A549 (cell line): ENCODE measurements around the gene COG5. TPM values are rescaled to one million over a fixed set of nuclear protein-coding genes. Genes with fewer than 3 reads are reported as not detected.

Experiments
- ATAC-seq, 2 experiments: fragments of 200-7000 bp in 1 of 2; fragments of >200 bp in 1 of 2; cut with Nextera tagmentation in 1 of 2; cut with Tn5 transposase in 1 of 2; 3 replicates each; pipeline versions ENCODE4 v1.8.0 to v1.9.1; 2018 to 2020; ENCODE audit warnings: mild to moderate bottlenecking in 1 of 2, moderate library complexity in 1 of 2
- CTCF ChIA-PET: fragments of 300-600 bp; sonication (Branson Sonifier 250); formaldehyde crosslinking; extraction: SDS; loops from one replicate; lab custom pipeline; 2021; ENCODE audit warnings: antibody characterized with exemption, inconsistent platforms; lab: Yijun Ruan, JAX
- POLR2A ChIA-PET: fragments of 350-600 bp; formaldehyde crosslinking; extraction: SDS; loops from one replicate; lab custom pipeline; 2021; ENCODE audit warnings: antibody characterized with exemption, inconsistent platforms; lab: Yijun Ruan, JAX
- DNase-seq, 2 experiments: peaks; one replicate each; pipeline versions ENCODE4 v3.0.0 to v3.0.0-alpha.2; 2011 to 2016; ENCODE audit warnings: low read depth in 1 of 2, low spot score in 1 of 2
- FAIRE-seq: peaks from 2 replicates; lab custom pipeline; 2011; peaks lifted over from hg19 to GRCh38; lab: Jason Lieb, UNC
- H3K27ac ChIP-seq, 2 experiments: fragments of >200 bp; sonication (Bioruptor Twin); formaldehyde crosslinking; 3 replicates each; pipeline ENCODE4 v1.5.1; 2016 to 2017
- H3K4me1 ChIP-seq: fragments of >200 bp; sonication (Bioruptor Twin); formaldehyde crosslinking; 3 replicates; pipeline ENCODE4 v1.6.1; 2016
- H3K4me2 ChIP-seq: fragments of >200 bp; sonication (Bioruptor Twin); formaldehyde crosslinking; 3 replicates; pipeline ENCODE4 v1.6.1; 2016
- H3K4me3 ChIP-seq: fragments of >200 bp; sonication (Bioruptor Twin); formaldehyde crosslinking; 3 replicates; pipeline ENCODE4 v1.5.1; 2016
- H3K9me3 ChIP-seq: fragments of >200 bp; sonication (Bioruptor Twin); formaldehyde crosslinking; 3 replicates; pipeline ENCODE4 v1.6.1; 2016
- ATOH8 ChIP-seq: fragments of 250-450 bp; sonication (Bioruptor Pico); IDR thresholded peaks from 2 replicates; pipeline ENCODE4 v1.5.0; 2020; ENCODE audit warnings: low read depth, mild to moderate bottlenecking, moderate library complexity
- BCL3 ChIP-seq: fragments of >200 bp; sonication (Bioruptor Twin); formaldehyde crosslinking; IDR thresholded peaks from 3 replicates; pipeline ENCODE4 v1.6.1; 2016
- CEBPB ChIP-seq, 2 experiments: fragments of >200 bp in 1 of 2; sonication (Bioruptor Twin) in 1 of 2; formaldehyde crosslinking in 1 of 2; IDR thresholded peaks; 2 replicates each; pipeline ENCODE4 v1.6.1; 2012 to 2016
- EHF ChIP-seq: fragments of 250-450 bp; sonication (Bioruptor Pico); IDR thresholded peaks from 2 replicates; pipeline ENCODE4 v1.5.0; 2020; ENCODE audit warnings: mild to moderate bottlenecking
- FOSL2 ChIP-seq, 2 experiments: fragments of 450-650 bp in 1 of 2; fragments of >200 bp in 1 of 2; sonication (Bioruptor Twin) in 1 of 2; formaldehyde crosslinking; IDR thresholded peaks; 2 replicates each; pipeline versions ENCODE4 v1.5.0 to v1.6.1; 2016 to 2020; ENCODE audit warnings: mild to moderate bottlenecking in 1 of 2, moderate library complexity in 1 of 2
- FOXS1 ChIP-seq: fragments of 250-450 bp; sonication (Bioruptor Pico); IDR thresholded peaks from 2 replicates; pipeline ENCODE4 v1.5.0; 2020; ENCODE audit warnings: mild to moderate bottlenecking, moderate library complexity
- GATA3 ChIP-seq: IDR thresholded peaks from 2 replicates; pipeline ENCODE4 v1.6.1; 2012; ENCODE audit warnings: borderline replicate concordance
- HDAC2 ChIP-seq: fragments of 200-600 bp; sonication (generic); IDR thresholded peaks from 2 replicates; pipeline ENCODE4 v1.6.1; 2016
- HMGXB4 ChIP-seq: fragments of 250-450 bp; sonication (Bioruptor Pico); IDR thresholded peaks from 2 replicates; pipeline ENCODE4 v1.5.0; 2021; ENCODE audit warnings: mild to moderate bottlenecking, moderate library complexity, borderline replicate concordance
- HOXB13 ChIP-seq: fragments of 250-450 bp; sonication (Bioruptor Pico); IDR thresholded peaks from 2 replicates; pipeline ENCODE4 v1.5.0; 2020; ENCODE audit warnings: low read depth, mild to moderate bottlenecking, moderate library complexity
- HOXB5 ChIP-seq: fragments of 250-450 bp; sonication (Bioruptor Pico); IDR thresholded peaks from 2 replicates; pipeline ENCODE4 v1.5.0; 2020; ENCODE audit warnings: mild to moderate bottlenecking, moderate library complexity
- MAFK ChIP-seq: fragments of 450-650 bp; IDR thresholded peaks from 2 replicates; pipeline ENCODE4 v1.6.1; 2014; ENCODE audit not compliant: partially characterized antibody
- MYC ChIP-seq: IDR thresholded peaks from 2 replicates; pipeline ENCODE4 v1.6.1; 2012; ENCODE audit warnings: mild to moderate bottlenecking, inconsistent platforms, low read length, improper control_type of control experiment, borderline replicate concordance
- NPAS2 ChIP-seq: fragments of 250-450 bp; sonication (Bioruptor Pico); IDR thresholded peaks from 2 replicates; pipeline ENCODE4 v1.8.0; 2022; ENCODE audit warnings: mild to moderate bottlenecking, moderate library complexity, borderline replicate concordance
- RAD21 ChIP-seq, 2 experiments: fragments of >200 bp in 1 of 2; sonication (Bioruptor Twin) in 1 of 2; formaldehyde crosslinking in 1 of 2; IDR thresholded peaks in 1 of 2; conservative IDR thresholded peaks in 1 of 2; 2 replicates in 1 of 2; 3 replicates in 1 of 2; pipeline ENCODE4 v1.6.1; 2012 to 2018; ENCODE audit warnings: inconsistent platforms in 1 of 2
- RFX5 ChIP-seq: fragments of 450-650 bp; IDR thresholded peaks from 2 replicates; pipeline ENCODE4 v1.7.1; 2014; ENCODE audit warnings: antibody characterized with exemption, mild to moderate bottlenecking, moderate library complexity
- RNF2 ChIP-seq: fragments of 200-600 bp; sonication (generic); IDR thresholded peaks from 2 replicates; pipeline ENCODE4 v1.6.1; 2016; ENCODE audit warnings: low read depth, mild to moderate bottlenecking, antibody characterized with exemption, moderate library complexity, borderline replicate concordance
- SREBF2 ChIP-seq: fragments of 450-650 bp; IDR thresholded peaks from 2 replicates; pipeline ENCODE4 v1.6.1; 2014; ENCODE audit warnings: mild to moderate bottlenecking, moderate library complexity
- TFCP2L1 ChIP-seq: fragments of 250-450 bp; sonication (Bioruptor Pico); IDR thresholded peaks from 2 replicates; pipeline ENCODE4 v1.5.0; 2021; ENCODE audit warnings: mild to moderate bottlenecking
- TP53 ChIP-seq: fragments of 250-450 bp; sonication (Bioruptor Pico); IDR thresholded peaks from 2 replicates; pipeline ENCODE4 v1.5.0; 2021; ENCODE audit warnings: mild to moderate bottlenecking, moderate library complexity
- USF2 ChIP-seq: fragments of 450-650 bp; IDR thresholded peaks from 2 replicates; pipeline ENCODE4 v1.6.1; 2014; ENCODE audit warnings: antibody characterized with exemption
- ZSCAN20 ChIP-seq: fragments of 250-450 bp; sonication (Bioruptor Pico); IDR thresholded peaks from 2 replicates; pipeline ENCODE4 v1.8.0; 2022; ENCODE audit warnings: mild to moderate bottlenecking, moderate library complexity
- WGBS: methylation state at CpG from one replicate; pipeline ENCODE4 v1.1.6; 2017; ENCODE audit errors: missing lambda C conversion rate; 5-methylcytosine and 5-hydroxymethylcytosine counted together
- polyA plus RNA-seq, 4 experiments: library from polyadenylated mRNA; depleted of rRNA in 3 of 4; stranded (reverse); fragments of >200 nt; fragmentation: RNase III in 1 of 4; extraction: RNeasy Plus Mini Kit Qiagen cat#74134 plus additional on column Dnase treatment in 1 of 4; gene quantifications; 2 replicates in 3 of 4; 3 replicates in 1 of 4; pipeline ENCODE4 v1.2.3, GENCODE V29; 2011 to 2017
- TF ChIP-seq, protein P1 (sequence below): fragments of >200 bp; sonication (Bioruptor Twin); formaldehyde crosslinking; IDR thresholded peaks from 2 replicates; pipeline ENCODE4 v1.6.1; 2016
- TF ChIP-seq, protein P2 (sequence below): IDR thresholded peaks from 2 replicates; pipeline ENCODE4 v1.6.1; 2012
- TF ChIP-seq, protein P3 (sequence below): IDR thresholded peaks from 2 replicates; pipeline ENCODE4 v1.6.1; 2012

COG5 gene
- polyA plus RNA-seq, 2 of the 4 experiments (the other 2 are of a cell fraction), result 22.5 to 44.0 TPM

DNA sequence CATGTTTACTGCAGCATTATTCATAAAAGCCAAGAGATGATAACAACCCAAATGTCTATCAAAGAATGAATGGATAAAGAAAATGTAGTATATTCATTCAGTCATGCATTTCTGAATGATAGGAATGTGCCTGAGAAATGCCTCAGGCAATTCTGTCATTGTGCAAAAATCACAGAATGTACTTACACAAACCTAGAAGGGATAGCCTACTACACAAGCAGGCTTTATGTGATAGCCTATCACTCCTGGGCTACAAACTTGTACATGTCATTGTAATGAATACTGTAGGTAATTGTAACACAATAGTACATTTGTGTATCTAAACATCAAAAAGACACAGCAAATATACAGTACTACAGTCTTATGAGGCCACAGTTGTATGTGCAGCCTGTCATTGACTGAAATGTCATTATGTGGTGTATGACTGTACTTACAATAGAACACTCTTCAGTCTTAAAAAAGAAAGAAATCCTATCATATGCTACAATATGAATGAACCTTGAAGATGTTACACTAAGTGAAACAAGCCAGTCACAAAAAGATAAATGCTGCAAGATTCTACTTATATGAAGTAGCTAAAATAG lies 235.6 kb downstream of the COG5 start:
- DNase-seq (peak in 1 of 2 experiments; percentile 10), ATAC-seq (no peak), FAIRE-seq (no peak)
- Histone ChIP-seq H3K4me2 (no peak overlapping the region), H3K9me3 (peaks cover 3% of the 10 kb centered on the region; the same call in 1 of the 3 replicates), H3K27ac (no peak overlapping the region), H3K4me3 (no peak overlapping the region), H3K4me1 (no peaks in the 10 kb centered on the region)
- CTCF ChIA-PET, result no interaction called here
- TF ChIP-seq RNF2 (no peak), FOXS1 (CRISPR knock-in tag) (no peak), TFCP2L1 (CRISPR knock-in tag) (no peak), USF2 (no peak), NPAS2 (CRISPR knock-in tag) (no peak), RFX5 (no peak), EHF (CRISPR knock-in tag) (no peak)
- POLR2A ChIA-PET, result no interaction called here

GRCh38 chr7:107326061-107326460 lies 237.7 kb downstream of the COG5 start:
- ATAC-seq (no peak), FAIRE-seq (no peak), DNase-seq (no peak)
- no peak overlapping the region for H3K4me3 ChIP-seq
- CTCF ChIA-PET, result no interaction called here
- peaks cover 3% of the 10 kb centered on the region; the same call in 1 of the 3 replicates for H3K9me3 ChIP-seq
- no peaks in the 10 kb centered on the region for H3K4me1 ChIP-seq
- no peak for TF ChIP-seq TP53 (CRISPR knock-in tag)
- TF ChIP-seq ATOH8 (CRISPR knock-in tag), result no peak
- no peak for TF ChIP-seq MYC
- no peak for TF ChIP-seq HOXB5 (CRISPR knock-in tag)
- TF ChIP-seq GATA3, result no peak
- TF ChIP-seq RFX5, result no peak
- TF ChIP-seq, protein P1, sequence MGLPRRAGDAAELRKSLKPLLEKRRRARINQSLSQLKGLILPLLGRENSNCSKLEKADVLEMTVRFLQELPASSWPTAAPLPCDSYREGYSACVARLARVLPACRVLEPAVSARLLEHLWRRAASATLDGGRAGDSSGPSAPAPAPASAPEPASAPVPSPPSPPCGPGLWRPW, result no peak
- no peak for TF ChIP-seq HOXB13
- no peak for TF ChIP-seq HMGXB4 (CRISPR knock-in tag)
- no peak for TF ChIP-seq RAD21 (conservative IDR thresholded peaks at IDR 0.05 in 1 of 2, IDR thresholded peaks at IDR 0.05 in 1 of 2)
- TF ChIP-seq, protein P2, sequence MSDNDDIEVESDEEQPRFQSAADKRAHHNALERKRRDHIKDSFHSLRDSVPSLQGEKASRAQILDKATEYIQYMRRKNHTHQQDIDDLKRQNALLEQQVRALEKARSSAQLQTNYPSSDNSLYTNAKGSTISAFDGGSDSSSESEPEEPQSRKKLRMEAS, result no peak
- no peak for TF ChIP-seq ZSCAN20
- TF ChIP-seq FOSL2 (IDR thresholded peaks at IDR 0.05), result no peak
- TF ChIP-seq FOSL2 (CRISPR knock-in tag; IDR thresholded peaks at IDR 0.05), result no peak
- TF ChIP-seq, protein P3, sequence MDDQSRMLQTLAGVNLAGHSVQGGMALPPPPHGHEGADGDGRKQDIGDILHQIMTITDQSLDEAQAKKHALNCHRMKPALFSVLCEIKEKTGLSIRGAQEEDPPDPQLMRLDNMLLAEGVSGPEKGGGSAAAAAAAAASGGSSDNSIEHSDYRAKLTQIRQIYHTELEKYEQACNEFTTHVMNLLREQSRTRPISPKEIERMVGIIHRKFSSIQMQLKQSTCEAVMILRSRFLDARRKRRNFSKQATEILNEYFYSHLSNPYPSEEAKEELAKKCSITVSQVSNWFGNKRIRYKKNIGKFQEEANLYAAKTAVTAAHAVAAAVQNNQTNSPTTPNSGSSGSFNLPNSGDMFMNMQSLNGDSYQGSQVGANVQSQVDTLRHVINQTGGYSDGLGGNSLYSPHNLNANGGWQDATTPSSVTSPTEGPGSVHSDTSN, result no peak
- TF ChIP-seq MAFK, result no peak
- TF ChIP-seq BCL3, result no peak
- no peak for TF ChIP-seq CEBPB (IDR thresholded peaks at IDR 0.05)
- TF ChIP-seq SREBF2, result no peak
- TF ChIP-seq HDAC2, result no peak
- POLR2A ChIA-PET, result no interaction called here
- H3K4me2 ChIP-seq, result no peak overlapping the region
- WGBS, result 92% methylated on average over 3 of the region's 3 CpGs
- H3K27ac ChIP-seq, result no peak overlapping the region
